ENCODE measurements around the gene PRPH. TPM values are rescaled to one million over a fixed set of nuclear protein-coding genes. Genes with fewer than 3 reads are reported as not detected.

The PRPH gene
- total and polyA plus RNA-seq, 2 of the 13 experiments (the other 11 are each of a cell fraction or from before 2014, with no cell fraction given) = 0.12 TPM; not detected in 1

DNA sequence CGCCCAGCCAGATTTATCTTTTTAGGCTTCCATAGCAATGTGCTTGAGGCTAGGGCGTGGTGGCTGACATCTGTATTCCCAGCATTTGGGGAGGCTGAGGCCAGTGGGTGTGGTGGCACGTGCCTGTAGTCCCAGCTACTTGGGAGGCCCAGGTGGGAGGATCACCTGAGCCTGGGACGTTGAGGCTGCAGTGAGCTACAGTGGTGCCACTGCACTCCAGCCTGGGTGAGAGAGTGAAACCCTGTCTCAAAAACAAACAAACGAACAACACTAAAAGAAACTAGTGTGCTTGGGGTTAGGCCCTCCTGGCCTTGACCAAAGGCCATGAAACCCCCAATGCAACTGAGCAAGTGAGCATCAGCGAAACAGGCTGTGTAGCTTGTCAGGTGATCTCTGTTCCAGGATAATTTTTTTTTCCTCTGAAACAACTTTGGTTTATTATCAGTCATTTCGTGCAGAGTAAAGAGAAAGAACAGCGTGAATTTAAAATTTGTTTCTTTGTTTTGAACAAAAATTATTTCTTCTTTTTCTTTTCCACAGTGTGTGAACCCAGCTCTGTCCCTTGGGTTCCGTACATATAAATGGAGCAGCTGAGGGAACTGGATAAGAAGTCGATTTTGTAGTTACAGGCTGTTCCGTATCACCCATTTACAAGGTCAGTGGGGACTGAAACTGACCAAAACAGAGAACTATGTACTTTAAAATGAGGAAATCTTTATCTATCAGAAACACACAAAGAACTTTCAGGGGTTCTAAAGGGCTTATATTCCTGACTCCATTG, 38.9 kb upstream of the PRPH start (continued):
- TF ChIP-seq ZNF772 (CRISPR knock-in tag; IDR thresholded peaks at IDR 0.05) (peak; percentile 71; the same call in 1 of the 2 replicates), ZNF891 (CRISPR knock-in tag; IDR thresholded peaks at IDR 0.05) (0 out of 2 replicates have a peak, but pooled peaks have one; percentile 15), KLF15 (CRISPR knock-in tag; IDR thresholded peaks at IDR 0.05; ENCODE audit: borderline replicate concordance) (no peak), ZNF383 (CRISPR knock-in tag; IDR thresholded peaks at IDR 0.05; ENCODE audit: borderline replicate concordance) (no peak), STAG1 (CRISPR knock-in tag; IDR thresholded peaks at IDR 0.05) (no peak), ZSCAN20 (CRISPR knock-in tag; IDR thresholded peaks at IDR 0.05; ENCODE audit: borderline replicate concordance) (peak; percentile 82; the same call in 1 of the 2 replicates), ZNF274 (CRISPR knock-in tag; IDR thresholded peaks at IDR 0.05) (0 out of 2 replicates have a peak, but pooled peaks have one; percentile 33), CEBPG (CRISPR knock-in tag; IDR thresholded peaks at IDR 0.05) (peak; percentile 27; the same call in 1 of the 2 replicates)
- TF ChIP-seq, protein P1, sequence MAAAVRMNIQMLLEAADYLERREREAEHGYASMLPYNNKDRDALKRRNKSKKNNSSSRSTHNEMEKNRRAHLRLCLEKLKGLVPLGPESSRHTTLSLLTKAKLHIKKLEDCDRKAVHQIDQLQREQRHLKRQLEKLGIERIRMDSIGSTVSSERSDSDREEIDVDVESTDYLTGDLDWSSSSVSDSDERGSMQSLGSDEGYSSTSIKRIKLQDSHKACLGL (CRISPR knock-in tag; IDR thresholded peaks at IDR 0.05) = peak; percentile 59; the same call in 1 of the 2 replicates
- TF ChIP-seq, protein P2, sequence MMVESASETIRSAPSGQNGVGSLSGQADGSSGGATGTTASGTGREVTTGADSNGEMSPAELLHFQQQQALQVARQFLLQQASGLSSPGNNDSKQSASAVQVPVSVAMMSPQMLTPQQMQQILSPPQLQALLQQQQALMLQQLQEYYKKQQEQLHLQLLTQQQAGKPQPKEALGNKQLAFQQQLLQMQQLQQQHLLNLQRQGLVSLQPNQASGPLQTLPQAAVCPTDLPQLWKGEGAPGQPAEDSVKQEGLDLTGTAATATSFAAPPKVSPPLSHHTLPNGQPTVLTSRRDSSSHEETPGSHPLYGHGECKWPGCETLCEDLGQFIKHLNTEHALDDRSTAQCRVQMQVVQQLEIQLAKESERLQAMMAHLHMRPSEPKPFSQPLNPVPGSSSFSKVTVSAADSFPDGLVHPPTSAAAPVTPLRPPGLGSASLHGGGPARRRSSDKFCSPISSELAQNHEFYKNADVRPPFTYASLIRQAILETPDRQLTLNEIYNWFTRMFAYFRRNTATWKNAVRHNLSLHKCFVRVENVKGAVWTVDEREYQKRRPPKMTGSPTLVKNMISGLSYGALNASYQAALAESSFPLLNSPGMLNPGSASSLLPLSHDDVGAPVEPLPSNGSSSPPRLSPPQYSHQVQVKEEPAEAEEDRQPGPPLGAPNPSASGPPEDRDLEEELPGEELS (CRISPR knock-in tag; IDR thresholded peaks at IDR 0.05) = peak; percentile 85
- TF ChIP-seq, protein P3, sequence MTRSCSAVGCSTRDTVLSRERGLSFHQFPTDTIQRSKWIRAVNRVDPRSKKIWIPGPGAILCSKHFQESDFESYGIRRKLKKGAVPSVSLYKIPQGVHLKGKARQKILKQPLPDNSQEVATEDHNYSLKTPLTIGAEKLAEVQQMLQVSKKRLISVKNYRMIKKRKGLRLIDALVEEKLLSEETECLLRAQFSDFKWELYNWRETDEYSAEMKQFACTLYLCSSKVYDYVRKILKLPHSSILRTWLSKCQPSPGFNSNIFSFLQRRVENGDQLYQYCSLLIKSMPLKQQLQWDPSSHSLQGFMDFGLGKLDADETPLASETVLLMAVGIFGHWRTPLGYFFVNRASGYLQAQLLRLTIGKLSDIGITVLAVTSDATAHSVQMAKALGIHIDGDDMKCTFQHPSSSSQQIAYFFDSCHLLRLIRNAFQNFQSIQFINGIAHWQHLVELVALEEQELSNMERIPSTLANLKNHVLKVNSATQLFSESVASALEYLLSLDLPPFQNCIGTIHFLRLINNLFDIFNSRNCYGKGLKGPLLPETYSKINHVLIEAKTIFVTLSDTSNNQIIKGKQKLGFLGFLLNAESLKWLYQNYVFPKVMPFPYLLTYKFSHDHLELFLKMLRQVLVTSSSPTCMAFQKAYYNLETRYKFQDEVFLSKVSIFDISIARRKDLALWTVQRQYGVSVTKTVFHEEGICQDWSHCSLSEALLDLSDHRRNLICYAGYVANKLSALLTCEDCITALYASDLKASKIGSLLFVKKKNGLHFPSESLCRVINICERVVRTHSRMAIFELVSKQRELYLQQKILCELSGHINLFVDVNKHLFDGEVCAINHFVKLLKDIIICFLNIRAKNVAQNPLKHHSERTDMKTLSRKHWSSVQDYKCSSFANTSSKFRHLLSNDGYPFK (CRISPR knock-in tag; IDR thresholded peaks at IDR 0.05; ENCODE audit: borderline replicate concordance) = 0 out of 2 replicates have a peak, but pooled peaks have one; percentile 24
- TF ChIP-seq, protein P4, sequence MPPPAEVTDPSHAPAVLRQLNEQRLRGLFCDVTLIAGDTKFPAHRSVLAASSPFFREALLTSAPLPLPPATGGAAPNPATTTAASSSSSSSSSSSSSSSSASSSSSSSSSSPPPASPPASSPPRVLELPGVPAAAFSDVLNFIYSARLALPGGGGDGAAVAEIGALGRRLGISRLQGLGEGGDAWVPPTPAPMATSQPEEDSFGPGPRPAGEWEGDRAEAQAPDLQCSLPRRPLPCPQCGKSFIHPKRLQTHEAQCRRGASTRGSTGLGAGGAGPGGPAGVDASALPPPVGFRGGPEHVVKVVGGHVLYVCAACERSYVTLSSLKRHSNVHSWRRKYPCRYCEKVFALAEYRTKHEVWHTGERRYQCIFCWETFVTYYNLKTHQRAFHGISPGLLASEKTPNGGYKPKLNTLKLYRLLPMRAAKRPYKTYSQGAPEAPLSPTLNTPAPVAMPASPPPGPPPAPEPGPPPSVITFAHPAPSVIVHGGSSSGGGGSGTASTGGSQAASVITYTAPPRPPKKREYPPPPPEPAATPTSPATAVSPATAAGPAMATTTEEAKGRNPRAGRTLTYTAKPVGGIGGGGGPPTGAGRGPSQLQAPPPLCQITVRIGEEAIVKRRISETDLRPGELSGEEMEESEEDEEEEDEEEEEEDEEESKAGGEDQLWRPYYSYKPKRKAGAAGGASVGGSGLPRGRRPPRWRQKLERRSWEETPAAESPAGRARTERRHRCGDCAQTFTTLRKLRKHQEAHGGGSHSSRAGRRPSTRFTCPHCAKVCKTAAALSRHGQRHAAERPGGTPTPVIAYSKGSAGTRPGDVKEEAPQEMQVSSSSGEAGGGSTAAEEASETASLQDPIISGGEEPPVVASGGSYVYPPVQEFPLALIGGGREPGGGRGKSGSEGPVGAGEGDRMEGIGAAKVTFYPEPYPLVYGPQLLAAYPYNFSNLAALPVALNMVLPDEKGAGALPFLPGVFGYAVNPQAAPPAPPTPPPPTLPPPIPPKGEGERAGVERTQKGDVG (CRISPR knock-in tag; IDR thresholded peaks at IDR 0.05; ENCODE audit: borderline replicate concordance) = no peak
- TF ChIP-seq, protein P5, sequence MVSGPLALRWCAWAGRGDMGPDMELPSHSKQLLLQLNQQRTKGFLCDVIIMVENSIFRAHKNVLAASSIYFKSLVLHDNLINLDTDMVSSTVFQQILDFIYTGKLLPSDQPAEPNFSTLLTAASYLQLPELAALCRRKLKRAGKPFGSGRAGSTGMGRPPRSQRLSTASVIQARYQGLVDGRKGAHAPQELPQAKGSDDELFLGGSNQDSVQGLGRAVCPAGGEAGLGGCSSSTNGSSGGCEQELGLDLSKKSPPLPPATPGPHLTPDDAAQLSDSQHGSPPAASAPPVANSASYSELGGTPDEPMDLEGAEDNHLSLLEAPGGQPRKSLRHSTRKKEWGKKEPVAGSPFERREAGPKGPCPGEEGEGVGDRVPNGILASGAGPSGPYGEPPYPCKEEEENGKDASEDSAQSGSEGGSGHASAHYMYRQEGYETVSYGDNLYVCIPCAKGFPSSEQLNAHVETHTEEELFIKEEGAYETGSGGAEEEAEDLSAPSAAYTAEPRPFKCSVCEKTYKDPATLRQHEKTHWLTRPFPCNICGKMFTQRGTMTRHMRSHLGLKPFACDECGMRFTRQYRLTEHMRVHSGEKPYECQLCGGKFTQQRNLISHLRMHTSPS (CRISPR knock-in tag; IDR thresholded peaks at IDR 0.05; ENCODE audit: low read depth) = peak; percentile 44; the same call in 1 of the 2 replicates
- TF ChIP-seq, protein P6, sequence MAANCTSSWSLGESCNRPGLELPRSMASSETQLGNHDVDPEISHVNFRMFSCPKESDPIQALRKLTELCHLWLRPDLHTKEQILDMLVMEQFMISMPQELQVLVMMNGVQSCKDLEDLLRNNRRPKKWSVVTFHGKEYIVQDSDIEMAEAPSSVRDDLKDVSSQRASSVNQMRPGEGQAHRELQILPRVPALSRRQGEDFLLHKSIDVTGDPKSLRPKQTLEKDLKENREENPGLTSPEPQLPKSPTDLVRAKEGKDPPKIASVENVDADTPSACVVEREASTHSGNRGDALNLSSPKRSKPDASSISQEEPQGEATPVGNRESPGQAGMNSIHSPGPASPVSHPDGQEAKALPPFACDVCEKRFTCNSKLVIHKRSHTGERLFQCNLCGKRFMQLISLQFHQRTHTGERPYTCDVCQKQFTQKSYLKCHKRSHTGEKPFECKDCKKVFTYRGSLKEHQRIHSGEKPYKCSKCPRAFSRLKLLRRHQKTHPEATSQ (CRISPR knock-in tag; IDR thresholded peaks at IDR 0.05; ENCODE audit: borderline replicate concordance) = no peak; the same call in 1 of the 2 replicates

Measured in HepG2 (cell line).